NCI-H2029 (cell line): ENCODE data around the gene BLNK.
"Not testable (repeated sequence)": the region's sequence is repeated elsewhere in the genome, so short reads cannot be mapped to it uniquely, and the experiment has no call there.

ENCODE experiments used
- DNase-seq: peaks from one replicate; lab custom pipeline; 2025; lab: John Stamatoyannopoulos, UW

The BLNK gene

DNA sequence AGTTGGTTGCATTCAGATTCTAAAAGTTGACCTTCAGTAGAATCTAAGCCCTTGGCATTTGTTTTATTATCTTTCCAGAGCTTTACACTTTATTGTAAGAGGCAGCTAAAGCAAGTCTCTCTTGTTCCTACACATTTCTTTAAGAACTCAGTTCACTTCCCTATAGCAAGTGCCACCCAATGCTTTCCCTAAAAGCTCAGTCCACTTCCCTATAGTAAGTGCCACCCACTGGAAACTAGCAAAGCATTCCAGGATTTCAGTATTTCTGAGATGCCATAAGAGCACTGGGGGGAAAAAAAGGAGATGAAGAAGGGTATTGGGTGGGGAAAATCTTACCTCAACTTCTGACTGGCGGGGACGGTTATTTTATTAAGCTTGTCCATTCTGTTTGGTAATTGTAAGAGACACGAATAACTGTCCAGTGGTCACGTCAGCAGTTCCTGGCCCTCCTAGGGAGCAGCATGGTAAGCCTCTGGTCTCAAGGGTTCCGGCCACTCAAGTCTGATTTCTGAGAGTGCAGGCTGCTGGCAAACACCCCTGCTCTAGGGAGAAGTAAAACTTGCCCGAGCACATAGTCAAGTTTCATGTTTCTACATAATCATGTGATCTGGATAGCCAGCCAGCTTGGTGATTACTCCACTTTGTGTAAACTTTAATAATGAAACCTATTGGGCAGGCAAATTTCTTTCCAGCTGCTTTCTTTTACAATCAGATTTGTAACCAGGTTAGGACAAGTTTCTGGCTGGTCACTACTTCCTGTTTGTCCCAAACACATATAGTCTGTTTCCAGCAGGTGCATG is at the start of gene BLNK:
BLNK (minus strand) TSS at position 554 of the 800 bp plus-strand sequence; CDS start at position 383, 171 bp downstream.
- no peak for DNase-seq

GRCh38 chr10:96319754-96320474 is 48.5 kb upstream of the BLNK start:
- no peak for DNase-seq

GRCh38 chr10:96317067-96317833 is 45.9 kb upstream of the BLNK start:
- DNase-seq: no peak

- no peak for DNase-seq
These were observed 42.0 kb upstream of the BLNK start for GRCh38 chr10:96313344-96313743.

GRCh38 chr10:96311180-96311715 is 39.9 kb upstream of the BLNK start:
- no peak for DNase-seq

DNA sequence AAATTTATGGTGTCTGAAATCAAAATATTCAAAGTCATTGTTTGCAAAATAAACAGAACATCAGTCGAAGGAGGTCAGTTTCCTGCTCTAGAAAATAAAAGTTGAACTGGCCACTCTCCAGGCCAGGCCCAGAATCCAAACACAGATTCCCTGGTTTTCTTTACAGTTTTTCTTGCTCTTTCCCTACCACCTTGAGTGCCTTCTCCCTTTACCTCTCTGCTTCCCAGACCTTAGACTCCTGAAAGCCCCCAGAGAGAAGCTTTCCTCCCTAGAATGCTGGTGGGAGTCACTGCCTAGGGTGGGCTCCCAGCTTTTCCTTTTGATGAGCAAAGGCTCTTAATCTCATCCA is 38.9 kb upstream of the BLNK start:
- no peak for DNase-seq

GRCh38 chr10:96309628-96310320 is 38.4 kb upstream of the BLNK start:
- no peak for DNase-seq

- DNase-seq: not testable (repeated sequence)
These were observed 37.5 kb upstream of the BLNK start for GRCh38 chr10:96308854-96309253.

GRCh38 chr10:96306516-96306915 is 35.1 kb upstream of the BLNK start:
- peak; percentile 69 for DNase-seq

- DNase-seq: no peak
These were observed 33.6 kb upstream of the BLNK start for GRCh38 chr10:96305019-96305418.

- DNase-seq: no peak
These were observed 32.9 kb upstream of the BLNK start, which contains the start of gene DNTT for GRCh38 chr10:96304230-96304629. DNTT (plus strand) TSS chr10:96304434; CDS start chr10:96304498, 64 bp downstream.

DNA sequence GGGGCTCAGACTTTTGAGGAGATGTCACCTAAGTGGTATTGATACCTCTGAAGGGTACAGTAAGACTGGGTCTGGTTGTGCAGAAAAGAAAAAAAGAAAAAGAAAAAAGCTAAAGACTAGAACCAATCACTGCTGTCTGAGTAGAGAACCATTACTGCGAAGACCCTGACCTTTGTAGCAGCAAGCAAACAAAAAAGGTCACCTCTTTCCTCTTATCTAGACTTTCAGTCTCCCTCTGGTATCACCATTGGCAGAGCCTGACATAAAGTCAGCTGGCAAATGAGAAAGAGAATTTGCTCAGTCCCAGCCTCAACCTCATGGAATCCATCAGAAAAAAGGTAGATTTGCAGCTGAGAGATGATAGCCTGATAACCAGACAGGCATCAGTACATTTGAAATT is 30.2 kb upstream of the BLNK start:
- no peak for DNase-seq

GRCh38 chr10:96299383-96299782 is 28.0 kb upstream of the BLNK start:
- peak; percentile 1 for DNase-seq

DNA sequence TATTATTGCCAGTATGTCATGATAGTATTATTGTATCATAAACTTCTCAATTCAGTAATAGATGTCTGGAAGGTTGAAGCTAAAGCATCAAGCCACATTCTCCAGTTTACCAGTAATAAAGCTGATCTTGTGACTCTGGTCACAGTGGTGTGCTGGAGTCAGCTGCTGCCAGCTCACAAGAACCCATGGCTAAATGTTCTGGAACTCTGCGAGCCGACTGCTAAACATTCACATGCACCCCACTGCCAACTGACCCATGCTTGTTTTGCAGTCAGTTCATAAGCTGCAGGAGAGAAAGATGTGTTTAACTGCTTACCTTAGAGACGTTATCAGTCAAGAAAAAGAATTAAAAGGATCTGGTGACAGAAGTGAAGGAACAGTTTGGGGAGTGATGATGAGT is 27.0 kb upstream of the BLNK start:
- DNase-seq: no peak

DNA sequence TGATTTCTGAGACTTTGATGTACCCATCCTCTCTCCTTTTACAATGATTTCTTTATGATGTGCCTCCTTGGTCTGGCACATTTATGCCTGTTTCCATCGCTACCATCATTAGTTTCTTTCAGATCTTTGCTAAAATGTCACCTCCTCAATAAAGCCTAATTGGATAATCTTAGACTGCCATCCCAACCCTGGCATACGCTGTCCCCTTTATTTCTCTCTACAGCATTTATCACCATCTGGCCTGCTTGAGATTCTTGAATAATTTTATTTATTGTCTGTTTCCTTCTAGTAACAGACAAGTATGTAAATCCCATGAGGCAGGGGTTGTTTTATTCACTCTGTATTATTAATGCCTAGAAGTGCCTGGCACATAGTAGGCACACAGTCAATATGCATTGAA is 26.1 kb upstream of the BLNK start:
- DNase-seq: no peak

DNA sequence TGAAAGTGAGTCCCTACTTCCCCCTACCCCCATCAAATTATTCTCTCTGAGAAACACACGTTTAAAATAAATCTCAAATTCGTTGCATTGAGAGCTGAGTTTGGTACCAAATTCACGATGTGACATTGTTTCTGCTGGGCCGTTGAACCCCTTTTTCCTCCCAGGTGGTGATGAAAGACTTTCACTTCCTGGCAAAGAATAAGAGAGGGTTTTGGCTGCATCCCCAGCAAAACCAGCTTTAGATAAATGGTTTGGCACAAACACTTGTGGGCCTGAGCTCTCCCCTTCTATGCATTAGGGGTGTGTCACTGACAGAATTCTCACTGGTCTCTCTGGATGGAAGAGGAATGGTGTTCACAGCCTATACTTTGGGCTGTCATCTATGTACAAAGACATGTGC is 24.1 kb upstream of the BLNK start:
- DNase-seq: no peak

- peak; percentile 4 for DNase-seq
These were observed 21.9 kb upstream of the BLNK start for GRCh38 chr10:96292971-96293920.

- DNase-seq: no peak
These were observed 19.2 kb upstream of the BLNK start for GRCh38 chr10:96290368-96291133.

- DNase-seq: no peak
These were observed 18.0 kb upstream of the BLNK start for GRCh38 chr10:96289218-96289910.
